GM18511 (cell line): ENCODE data around the gene GGACT.

Experiments
- ATAC-seq: cut with Tn5 transposase; IDR thresholded peaks from one replicate; pipeline ENCODE4 v1.9.1; 2021; ENCODE audit warnings: mild to moderate bottlenecking, moderate library complexity; ENCODE audit not compliant: unreplicated experiment

The GGACT gene

GRCh38 chr13:100483139-100483538 lies 105.5 kb downstream of the GGACT start:
- ATAC-seq, result no peak

DNA sequence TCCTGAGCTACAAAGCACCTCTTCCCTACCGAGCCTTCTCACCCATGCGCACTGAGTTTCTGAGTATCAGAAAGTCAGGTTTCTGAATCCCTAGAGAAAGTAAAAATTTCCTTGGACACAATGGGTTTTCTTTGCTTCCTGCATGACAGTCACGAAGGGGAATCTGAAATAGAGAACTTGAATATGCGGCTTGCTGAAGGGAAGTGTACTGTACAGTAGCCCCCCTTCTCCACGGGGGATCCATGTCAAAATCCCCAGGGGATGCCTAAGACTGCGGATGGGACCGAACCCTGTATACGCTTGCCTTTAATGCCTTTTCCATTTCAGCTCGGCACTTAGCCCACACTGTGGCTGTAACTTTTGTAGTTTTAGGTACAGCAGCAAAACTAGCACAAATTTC lies 107.9 kb downstream of the GGACT start:
- ATAC-seq, result no peak
